GM18867 (cell line): ENCODE data around the gene NCAN.
A peak's percentile ranks its signal among the peaks of the same experiment; 100 is the strongest.
"Not testable (repeated sequence)": the region's sequence is repeated elsewhere in the genome, so short reads cannot be mapped to it uniquely, and the experiment has no call there.

Source experiments
- ATAC-seq: cut with Tn5 transposase; IDR thresholded peaks from one replicate; pipeline ENCODE4 v1.9.1; 2021; ENCODE audit warnings: mild to moderate bottlenecking, moderate library complexity; ENCODE audit not compliant: unreplicated experiment

NCAN gene

DNA sequence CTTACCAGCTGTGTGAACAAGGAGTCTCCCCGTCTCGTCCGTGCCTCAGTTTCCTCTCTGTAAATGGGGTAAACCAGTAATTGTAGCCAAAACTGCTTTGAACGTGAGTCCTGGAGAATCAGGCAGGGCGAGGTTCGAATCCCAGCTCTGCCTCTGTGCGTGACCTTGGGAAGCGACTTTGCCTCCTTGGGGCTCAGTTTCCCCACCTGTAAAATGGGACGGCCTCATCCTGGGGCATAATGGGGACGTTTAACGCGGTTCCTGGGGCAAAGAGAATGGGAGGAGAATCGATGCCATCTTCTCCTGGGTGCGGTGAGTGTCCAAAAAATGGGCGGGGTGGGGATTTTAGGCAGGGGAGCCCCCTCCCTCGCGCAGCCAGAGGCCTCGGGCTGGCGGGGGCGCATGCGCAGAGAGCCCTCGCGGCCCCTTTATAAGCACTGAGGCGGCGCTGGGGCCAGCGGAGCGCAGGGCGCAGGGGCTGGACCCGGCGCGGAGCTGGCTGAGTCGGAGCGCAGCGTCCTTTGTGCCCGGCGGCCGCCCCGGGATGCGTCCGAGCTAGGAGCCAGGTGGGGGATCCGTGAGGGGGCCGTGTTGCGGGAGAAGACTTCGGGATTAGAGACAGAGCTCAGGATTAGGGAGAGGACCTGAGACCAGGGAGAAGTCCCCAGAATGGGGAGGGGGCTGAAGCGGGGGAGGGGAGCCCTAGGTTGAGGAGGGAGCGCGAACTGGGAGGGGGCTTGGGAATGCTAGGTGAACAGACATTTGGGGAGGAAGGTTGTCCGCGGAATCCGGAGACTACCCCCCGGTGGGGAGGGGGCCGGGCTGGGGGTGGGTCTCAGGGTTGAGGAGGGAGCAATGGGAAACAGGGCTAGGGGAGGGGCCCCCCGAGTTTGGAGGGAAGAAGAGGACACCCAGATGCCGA, at the start of gene NCAN:
Gene NCAN (plus strand): TSS at position 460 of the 922 bp plus-strand sequence. CDS start 4,996 bp downstream, outside the sequence.
- ATAC-seq, result no peak

DNA sequence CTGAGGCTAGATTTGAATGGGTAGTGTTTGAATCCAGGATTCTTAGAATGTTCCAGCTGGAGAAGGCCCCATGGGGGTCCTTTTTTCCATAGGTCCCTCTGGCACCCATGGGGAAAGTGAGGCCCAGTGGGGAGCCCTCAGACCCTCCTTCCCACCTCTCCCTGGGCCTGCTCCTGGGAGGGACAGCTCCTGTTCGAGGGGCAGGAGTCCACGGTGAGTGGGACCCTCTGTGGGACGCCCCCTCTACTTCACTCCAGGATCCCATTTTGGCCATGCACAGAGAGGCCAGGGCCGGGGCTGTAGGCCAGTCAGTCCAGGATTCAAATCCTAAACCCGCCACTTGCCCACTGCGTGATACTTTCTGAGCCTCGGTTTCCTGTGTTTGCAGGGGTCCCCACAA, 49.3 kb upstream of the NCAN start:
- ATAC-seq, result no peak

DNA sequence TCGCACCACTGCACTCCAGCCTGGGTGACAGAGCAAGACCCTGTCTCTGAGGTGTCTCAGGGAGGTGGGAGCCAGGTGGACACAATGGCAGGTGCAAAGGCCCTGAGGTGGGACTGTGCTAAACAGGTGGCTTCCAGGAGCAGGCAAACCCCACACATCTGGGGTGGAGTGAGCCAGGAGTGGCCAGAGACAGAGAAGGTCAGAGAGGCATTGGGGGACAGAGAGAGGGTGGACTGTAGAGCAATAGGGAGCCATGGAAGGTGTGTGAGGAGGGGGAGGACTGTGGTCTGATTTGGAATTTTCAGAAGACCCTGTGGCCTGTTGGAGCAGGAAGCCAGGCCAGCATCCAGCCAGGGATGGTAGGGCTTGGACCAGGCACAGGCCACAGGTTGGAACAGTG, 46.4 kb upstream of the NCAN start:
- no peak for ATAC-seq

DNA sequence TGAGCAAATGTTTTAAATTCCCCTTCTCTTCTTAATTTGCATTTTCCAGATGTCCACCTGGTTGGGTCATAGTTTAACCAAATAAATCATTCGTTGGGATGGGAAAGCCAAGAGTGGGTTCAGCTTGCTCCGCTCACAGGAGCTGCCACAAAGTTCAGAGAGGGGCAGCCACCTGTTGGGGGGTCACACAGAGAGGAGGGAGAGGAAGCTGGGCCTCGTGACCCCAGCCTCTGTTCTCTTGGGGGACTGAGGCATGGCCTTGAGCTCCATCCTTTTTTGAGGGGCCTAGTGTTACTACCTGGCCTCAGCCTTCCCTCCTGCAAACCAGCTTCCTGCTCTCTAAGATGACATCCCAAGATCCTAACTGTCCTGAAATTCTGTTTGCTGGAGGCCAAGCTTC, 44.1 kb upstream of the NCAN start:
- no peak for ATAC-seq

DNA sequence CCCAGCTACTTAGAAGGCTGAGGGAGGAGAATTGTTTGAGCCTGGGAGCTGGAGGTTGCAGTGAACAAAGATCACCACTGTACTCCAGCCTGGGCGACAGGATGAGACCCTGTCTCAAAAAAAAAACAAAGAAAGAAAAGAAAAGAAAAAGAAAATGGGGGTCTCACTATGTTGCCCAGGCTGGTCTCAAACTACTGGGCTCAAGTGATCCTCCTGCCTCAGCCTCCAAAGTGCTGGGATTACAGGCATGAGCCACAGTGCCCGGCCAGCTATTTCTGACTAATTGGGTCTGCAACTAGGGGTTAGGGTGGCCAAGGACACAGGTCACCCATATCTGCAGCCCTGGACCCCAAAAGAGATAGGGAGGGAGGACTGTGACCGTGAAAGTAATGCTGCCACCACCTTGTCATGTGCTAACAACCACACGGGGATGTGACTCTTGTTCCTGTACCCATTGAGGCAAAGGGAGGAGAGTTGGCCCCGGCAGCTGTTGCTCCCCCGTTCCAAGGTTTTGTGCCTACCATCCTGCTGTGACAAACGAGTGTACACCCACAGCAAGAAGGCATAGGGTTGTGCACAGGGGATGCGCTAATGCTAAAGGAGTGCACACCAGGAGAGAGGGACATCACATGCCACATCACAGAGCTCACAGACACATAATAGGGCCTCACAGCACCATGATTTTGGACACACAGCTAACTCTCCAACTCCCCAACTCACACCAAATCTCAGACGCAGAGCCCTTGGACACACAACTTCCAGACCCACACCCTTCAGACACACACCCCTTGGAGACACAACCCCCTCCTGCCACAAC, 42.3 kb upstream of the NCAN start:
- ATAC-seq, result no peak

DNA sequence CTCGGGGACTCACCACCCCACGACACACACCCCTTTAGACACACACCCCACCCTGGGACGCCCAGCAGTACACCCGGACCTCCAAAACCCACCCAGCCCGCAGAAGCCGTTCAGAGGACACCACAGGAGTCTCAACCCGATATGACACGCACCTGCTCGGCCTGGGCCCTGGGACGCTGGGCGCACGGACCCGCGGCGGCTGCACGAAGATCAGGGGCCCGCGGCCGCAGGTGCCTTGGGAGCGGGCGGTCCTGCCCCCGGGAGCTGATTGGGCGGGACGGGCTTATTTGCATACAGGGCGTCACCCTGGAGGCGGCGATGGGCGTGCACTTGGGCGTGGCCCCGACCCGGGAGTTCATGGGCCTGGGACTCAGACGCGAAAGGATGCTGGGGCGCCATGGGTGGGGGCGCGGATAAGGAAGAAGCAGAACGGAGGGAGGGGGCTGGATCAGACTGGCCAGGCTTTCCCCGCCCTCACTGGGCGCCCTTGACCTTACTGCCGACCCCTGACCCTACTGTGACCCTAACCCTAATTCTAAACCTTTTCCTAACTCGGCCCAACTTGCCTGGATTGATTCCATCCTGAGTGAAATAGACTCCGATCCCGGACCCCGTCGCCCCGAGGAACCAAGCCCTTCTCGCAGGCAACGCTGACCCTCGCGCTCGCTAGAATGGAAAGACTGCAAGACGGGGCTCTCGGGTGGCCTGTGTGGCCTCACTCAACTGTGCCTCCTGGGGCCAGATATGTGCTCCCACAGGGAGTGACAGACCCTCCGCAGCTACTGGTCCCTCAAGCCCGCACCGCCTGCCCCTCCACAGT, 41.5 kb upstream of the NCAN start, which contains the start of gene MEF2B:
Gene MEF2B (minus strand): TSS at position 211 of the 820 bp plus-strand sequence. CDS start 19,528 bp downstream, outside the sequence.
- ATAC-seq, result peak; percentile 85

DNA sequence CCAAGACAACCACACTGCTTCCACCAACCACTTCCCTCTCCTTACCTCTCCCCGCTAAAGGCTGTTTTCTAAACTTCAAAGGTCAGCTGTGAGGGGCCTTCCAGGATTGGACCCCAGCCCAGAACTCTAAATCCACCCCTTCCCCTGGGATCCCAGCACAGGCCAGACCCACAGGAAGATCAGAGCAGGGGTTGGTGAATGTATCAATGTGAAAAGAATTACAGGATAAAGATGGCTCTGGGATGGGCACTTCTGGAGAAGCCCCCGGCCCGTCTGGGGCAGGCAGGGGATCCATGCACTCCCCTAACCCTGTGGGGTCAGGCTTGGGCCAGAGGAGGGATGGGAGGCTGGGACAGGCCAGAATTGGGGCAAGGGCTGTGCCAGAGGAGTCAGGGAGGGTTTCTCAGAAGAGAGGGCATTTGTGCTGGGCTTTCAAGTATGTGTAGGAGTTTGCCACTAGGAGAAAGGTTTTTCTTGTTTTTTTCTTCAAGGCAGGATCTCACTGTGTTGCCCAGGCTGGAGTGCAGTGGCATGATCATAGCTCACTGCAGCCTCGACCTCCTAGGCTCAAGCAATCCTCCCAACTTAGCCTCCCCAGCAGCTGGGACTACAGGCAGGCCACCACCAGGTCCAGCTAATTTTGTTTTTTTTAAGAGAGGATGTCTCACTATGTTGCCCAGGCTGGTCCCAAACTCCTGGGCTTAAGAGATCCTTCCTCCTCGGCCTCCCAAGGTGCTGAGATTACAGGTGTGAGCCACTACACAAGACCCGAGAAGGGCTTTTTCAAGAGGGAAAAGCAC, 40.7 kb upstream of the NCAN start:
- ATAC-seq, result no peak

DNA sequence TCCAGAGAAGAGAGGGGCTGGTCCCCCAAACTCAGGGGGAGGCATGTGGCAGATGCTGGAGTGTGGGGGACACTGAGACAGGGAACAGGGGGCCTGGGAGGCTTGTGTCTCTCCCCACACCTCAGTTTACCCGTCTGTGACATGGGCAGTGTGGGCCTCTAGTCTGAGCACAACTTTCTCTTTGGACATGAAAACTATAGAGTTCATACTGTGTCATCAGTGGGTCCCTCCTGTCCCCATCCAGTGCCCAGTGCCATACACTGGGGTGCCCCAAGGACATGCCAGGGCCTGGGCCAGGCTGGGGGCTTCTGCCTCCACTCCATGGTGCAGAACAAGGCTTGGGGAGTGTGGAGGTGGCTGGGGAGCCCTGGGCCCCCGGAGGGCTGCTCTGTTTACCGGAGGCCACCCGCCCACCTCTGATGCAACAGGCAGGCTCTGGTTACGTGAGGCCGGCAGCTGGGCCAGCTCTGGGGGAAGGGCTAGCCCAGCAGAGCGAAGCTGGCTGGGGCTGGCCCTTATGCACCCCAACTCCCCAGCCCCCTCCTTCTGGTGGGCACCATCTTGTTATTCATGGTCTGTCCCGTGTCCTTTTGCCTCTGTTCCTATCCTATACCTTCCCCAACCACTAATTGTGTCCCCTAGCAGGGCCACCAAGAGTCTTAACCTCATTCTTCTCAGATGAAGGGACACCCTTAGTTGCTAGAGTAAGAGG, 39.8 kb upstream of the NCAN start:
- ATAC-seq, result no peak

DNA sequence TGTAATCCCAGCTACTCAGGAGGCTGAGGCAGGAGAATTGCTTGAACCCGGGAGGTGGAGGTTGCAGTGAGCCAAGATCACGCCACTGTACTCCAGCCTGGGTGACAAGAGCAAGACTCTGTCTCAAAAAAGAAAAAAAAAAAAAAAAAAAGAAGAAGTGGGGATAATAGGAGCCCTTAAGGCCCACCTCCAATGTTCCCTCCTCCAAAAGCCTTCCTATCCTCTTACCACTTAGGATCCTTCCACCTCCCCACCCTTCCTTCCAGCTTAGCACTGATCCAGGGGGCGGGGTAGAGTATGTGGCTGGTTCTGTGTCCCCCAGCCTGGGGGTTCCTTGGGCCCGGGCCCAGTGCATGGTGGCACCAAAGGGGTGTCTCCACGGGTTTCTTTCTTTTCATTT, 38.5 kb upstream of the NCAN start:
- not testable (repeated sequence) for ATAC-seq

DNA sequence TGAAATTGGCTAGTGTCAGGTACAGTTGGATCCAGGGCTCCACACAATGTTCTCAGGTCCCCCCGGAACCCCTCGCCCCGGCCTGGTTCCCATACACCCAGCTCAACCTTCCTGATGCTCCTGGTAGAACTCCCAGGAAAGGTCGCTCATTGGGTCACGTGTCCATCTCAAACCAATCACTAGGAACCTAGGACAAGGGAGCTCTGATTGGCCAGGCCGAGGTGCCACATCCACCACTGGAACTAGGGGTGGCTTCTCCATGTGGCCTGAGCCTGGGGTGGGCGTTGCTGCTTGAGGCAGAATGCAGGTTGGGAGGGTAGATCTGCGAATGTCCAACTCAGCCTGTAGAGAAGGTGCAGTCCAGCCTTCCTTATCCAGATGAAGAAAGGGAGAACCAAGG, 34.8 kb upstream of the NCAN start:
- ATAC-seq, result no peak

DNA sequence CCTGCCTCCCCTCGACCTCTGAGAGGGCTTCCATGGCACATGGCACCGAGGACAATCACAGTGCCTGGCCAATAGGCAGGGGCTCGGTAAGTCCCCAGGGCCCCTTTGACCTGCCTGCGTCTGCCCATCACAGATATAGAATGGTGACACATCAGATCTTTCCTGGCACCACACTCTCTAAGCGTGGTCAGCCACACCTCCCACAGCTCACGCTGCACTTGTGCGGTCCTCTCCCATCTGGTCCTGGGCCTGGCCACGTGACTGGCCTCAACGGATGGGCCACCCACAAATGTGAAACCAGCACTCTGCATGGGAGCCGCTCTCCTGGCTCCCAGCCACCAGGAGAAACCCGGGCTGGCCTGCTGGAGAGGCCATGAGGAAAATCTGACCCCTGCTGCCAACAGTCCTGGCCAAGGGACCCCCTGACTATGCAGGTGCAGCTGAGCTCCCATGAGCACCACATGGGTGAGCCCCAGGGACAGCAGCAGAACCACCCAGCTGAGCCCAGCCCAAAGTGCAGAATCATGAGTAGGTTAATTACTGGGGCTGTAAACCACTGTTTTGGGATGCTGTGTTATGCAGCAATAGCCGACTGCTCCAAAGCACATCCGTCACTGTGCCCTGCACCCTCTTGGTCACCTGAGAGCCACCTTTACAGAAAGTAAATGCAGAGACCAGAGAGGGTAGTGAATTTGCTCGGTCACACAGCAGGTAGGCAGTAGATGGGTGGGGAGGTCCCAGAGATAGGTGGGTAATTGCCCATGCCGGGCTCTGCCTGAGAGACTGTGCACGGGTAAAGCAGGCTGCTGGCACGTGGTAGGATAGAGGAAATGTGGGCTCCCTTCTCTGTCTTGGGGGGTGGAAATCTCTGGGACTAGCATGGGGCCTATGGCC, 32.0 kb upstream of the NCAN start:
- ATAC-seq, result no peak

DNA sequence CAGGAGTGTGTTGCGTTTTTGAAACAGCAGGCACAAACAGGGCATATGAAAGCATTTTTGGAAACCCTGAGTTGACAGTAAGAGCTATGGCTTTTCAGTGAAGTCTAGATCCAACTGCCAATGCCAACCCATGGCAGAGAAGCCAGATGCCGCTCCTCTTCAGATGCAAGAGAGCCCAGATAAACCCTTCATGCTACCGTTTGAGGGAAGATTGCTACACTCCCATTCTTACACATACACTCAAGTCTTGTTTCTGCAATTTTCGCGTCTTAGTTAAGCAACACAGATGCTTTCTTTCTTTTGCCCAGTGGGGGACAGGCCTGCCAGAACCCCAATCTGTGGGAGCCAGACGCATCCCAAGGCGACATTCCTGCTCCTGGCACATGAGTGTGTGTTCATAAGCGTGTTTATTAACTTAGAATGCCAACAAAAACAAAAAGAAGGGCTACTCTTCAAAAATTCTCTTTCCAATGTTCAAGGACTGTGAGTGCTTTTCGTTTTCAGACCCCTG, 30.2 kb upstream of the NCAN start:
- ATAC-seq, result no peak

DNA sequence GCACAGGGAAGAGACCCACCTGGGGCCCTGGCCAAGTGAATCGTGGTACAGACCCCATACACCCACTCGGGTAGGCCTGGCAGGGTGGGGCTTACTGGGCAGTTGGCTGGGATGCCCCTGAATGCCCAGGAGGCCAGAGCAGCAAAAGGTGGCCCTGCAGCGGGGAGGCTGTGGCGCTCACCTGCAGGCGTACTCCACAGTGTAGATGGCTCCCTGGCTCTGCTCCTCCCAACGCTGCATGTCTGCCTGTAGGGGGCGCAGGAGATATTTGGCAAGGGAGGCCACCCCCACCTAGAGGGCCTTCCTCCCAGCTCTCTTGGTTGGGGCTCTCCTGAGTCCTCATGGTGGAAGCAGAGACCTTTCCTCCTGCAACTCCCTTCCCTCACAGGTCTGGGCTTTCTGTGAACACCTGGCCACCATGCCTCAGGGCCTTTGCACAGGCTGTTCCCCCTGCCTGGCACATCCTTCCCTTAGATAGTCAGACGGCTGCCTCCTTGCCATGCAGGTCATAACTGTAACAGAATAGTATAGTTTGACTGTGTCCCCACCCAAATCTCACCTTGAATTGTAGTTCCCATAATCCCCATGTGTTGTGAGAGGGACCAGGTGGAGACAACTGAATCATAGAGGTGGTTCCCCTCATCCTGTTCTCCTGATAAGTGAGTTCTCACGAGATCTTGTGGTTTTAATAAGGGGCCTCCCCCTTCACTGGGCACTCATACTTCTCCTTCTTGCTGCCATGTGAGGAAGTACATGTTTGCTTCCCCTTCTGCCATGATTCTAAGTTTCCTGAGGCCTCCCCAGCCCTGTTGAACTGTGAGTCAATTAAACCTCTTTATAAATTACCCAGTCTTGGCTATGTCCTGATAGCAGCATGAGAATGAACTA, 25.7 kb upstream of the NCAN start:
- ATAC-seq, result no peak

DNA sequence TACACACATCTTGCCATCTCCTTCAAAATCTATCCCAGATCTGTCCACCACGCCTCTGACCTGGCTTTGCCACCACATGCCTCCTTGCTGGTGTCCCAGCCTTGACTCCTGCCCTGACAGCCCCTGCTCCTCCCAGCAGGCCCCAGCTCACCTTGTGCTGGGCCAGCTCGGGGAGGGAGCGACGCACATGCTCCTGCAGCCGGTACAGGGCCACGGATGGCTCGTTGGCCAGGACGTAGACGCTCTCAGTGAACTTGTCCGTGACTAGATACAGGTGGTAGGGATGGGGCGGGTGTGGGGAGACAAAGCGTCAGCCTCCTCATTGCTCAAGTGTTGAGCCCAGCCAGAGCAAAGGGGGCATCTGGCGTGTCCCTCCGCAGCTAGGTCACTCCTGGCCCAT, 25.0 kb upstream of the NCAN start:
- ATAC-seq, result no peak

DNA sequence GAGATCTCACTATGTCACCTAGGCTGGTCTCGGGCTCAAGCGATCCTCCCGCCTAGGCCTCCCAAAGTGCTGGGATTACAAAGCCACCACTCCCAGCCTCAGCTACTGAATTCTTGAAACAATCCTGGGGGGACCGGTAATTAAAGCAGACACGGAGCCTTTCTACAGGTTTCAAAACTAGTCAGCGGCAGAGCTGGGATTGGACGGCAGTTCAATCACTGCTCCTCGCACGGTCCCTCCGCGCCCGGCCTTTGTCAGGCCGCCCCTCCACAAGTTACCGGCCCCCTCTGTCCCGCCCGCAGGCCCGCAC, 20.0 kb upstream of the NCAN start:
- peak; percentile 6 for ATAC-seq

DNA sequence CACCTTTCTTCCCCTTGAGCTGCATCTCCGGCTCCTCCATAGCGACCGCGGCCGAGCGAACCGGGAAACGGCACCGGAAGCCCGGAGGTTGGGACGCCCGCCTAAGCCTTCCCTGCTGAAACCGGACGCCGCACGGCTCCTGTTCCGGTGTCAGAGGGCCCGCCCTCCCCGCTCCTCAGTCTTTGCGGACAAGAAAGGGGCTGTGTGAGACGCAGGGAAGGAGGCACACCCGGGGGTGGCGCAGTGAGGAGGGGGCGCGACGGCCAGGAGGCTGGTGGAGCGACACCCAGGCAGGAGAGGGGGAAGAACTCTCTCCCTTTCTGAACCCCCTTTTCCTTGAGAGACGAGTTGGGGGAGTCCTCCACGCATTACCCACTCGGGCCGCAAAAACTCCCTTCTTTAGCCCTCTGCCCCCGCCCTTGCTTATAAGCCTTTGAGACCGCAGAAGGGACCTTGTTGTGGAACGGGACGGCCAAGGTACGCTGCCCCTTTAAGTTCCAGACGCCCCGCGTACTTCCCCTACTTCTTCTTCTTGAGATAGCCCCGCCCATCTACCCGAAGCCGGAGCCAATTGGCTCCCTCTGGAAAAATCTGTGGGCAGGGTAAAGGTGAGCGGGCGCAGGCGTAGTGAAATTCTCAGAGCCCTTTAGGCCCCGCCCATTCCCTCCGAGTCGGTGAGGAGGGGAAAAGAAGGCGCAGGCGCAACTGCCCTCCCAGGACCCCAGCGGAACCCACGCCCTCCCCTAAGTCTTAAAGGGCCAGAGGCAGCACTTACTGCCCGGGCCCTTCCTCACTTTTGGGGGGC, 19.5 kb upstream of the NCAN start, which contains the start of the genes BORCS8 and RFXANK:
Gene BORCS8 (minus strand): TSS at position 75 of the 805 bp plus-strand sequence. CDS start 35 bp downstream, at position 40.
Gene RFXANK (plus strand): TSS at position 181 of the 805 bp plus-strand sequence. CDS start 1,689 bp downstream, outside the sequence.
- peak; percentile 83 for ATAC-seq
